ENCODE results near the gene HHIPL2.

DNA sequence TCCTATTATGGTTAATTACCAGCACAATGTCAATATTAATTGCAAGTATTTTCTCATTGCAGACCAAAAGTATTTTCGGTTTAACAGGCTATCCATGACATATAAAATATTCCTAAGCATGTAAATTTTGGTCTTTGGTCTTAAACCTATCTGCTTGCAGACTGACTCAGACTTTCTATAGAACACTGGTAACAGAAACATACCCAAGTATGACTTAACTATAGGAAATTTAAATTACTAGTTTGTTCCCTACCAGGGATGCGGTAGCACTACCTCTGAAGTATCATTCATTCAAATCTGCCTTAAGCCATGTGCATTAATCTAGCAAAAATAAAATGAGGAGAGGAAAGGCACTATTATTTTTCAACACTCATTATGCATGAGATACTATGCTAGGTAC is 38.9 kb upstream of the HHIPL2 start:
- TF ChIP-seq SUZ12 (IDR thresholded peaks at IDR 0.05; ENCODE audit: extremely low read depth, insufficient read depth, insufficient read length) (no peak), YY1 (IDR thresholded peaks at IDR 0.05; ENCODE audit: insufficient read depth, insufficient read length) (no peak)
